ENCODE measurements around the gene HMSD. TPM values are rescaled to one million over a fixed set of nuclear protein-coding genes. Genes with fewer than 3 reads are reported as not detected.

The HMSD gene
- total RNA-seq, 1 experiment from 2014 or later = not detected

GRCh38 chr18:63906056-63906455 lies 43.0 kb upstream of the HMSD start:
- no peaks in the 10 kb centered on the region for H3K9me3 Mint-ChIP-seq (ENCODE audit: unreplicated experiment)
- H3K4me1 Mint-ChIP-seq (ENCODE audit: insufficient read depth, unreplicated experiment) = no peaks in the 10 kb centered on the region
- no peak overlapping the region for H3K4me3 Mint-ChIP-seq (ENCODE audit: unreplicated experiment)
- H3K27me3 Mint-ChIP-seq (ENCODE audit: insufficient read depth, unreplicated experiment) = no peaks in the 10 kb centered on the region
- DNase-seq (ENCODE audit: unreplicated experiment) = no peak
- TF ChIP-seq CTCF (IDR thresholded peaks at IDR 0.05; ENCODE audit: unreplicated experiment) = no peak
- no TSS peak for BruUV-seq (replicated peaks)
- intact Hi-C loops (cut with micrococcal nuclease) = no loop called here
- POLR2A ChIA-PET = interaction anchor here (0.6 kb wide), 1 partner anchor 25 kb away, joined by 3 read pairs; no protein-coding TSS in a partner anchor
- H3K27ac Mint-ChIP-seq (ENCODE audit: low read depth, unreplicated experiment) = no peak overlapping the region
- no peaks in the 10 kb centered on the region for H3K36me3 Mint-ChIP-seq (ENCODE audit: insufficient read depth, unreplicated experiment)
- CTCF ChIA-PET = interaction anchor here (2.8 kb wide), 1 partner anchor 30 kb away, joined by 14 read pairs; no protein-coding TSS in a partner anchor

GRCh38 chr18:63907664-63908063 lies 41.4 kb upstream of the HMSD start, which contains the start of gene SERPINB10:
Gene SERPINB10 (plus strand): TSS chr18:63907958. CDS start chr18:63915511, 7,553 bp downstream.
- TF ChIP-seq CTCF (IDR thresholded peaks at IDR 0.05; ENCODE audit: unreplicated experiment) = no peak
- H3K4me1 Mint-ChIP-seq (ENCODE audit: insufficient read depth, unreplicated experiment) = no peaks in the 10 kb centered on the region
- H3K27ac Mint-ChIP-seq (ENCODE audit: low read depth, unreplicated experiment) = no peak within 1 kb of the TSS
- no peaks in the 10 kb centered on the region for H3K9me3 Mint-ChIP-seq (ENCODE audit: unreplicated experiment)
- no peaks in the 10 kb centered on the region for H3K27me3 Mint-ChIP-seq (ENCODE audit: insufficient read depth, unreplicated experiment)
- no peak within 1 kb of the TSS for H3K4me3 Mint-ChIP-seq (ENCODE audit: unreplicated experiment)
- intact Hi-C loops (cut with micrococcal nuclease) = no loop called here
- POLR2A ChIA-PET = interaction anchor here (0.6 to 2.8 kb wide), 6 partner anchors 11 to 49 kb away, joined by 3 to 9 read pairs (median 3); no protein-coding TSS in a partner anchor
- H3K36me3 Mint-ChIP-seq (ENCODE audit: insufficient read depth, unreplicated experiment) = no peaks in the 10 kb centered on the region
- CTCF ChIA-PET = interaction anchor here (1.0 kb wide), 1 partner anchor 22 kb away, joined by 3 read pairs; no protein-coding TSS in a partner anchor
- no TSS peak for BruUV-seq (replicated peaks)
- no peak for DNase-seq (ENCODE audit: unreplicated experiment)

GRCh38 chr18:63908858-63909257 lies 40.2 kb upstream of the HMSD start:
- BruUV-seq (replicated peaks) = no TSS peak
- CTCF ChIA-PET = interaction anchor here (0.7 to 1.7 kb wide), 4 partner anchors 27 to 64 kb away, joined by 3 to 4 read pairs (median 3); no protein-coding TSS in a partner anchor
- intact Hi-C loops (cut with micrococcal nuclease) = no loop called here

GRCh38 chr18:63909870-63910269 lies 39.2 kb upstream of the HMSD start:
- CTCF ChIA-PET = interaction anchor here (1.2 to 1.3 kb wide), 2 partner anchors 54 to 168 kb away, joined by 3 read pairs; no protein-coding TSS in a partner anchor
- POLR2A ChIA-PET = interaction anchor here (1.4 to 2.8 kb wide), 3 partner anchors 16 to 28 kb away, joined by 3 to 9 read pairs (median 3); no protein-coding TSS in a partner anchor
- no peaks in the 10 kb centered on the region for H3K36me3 Mint-ChIP-seq (ENCODE audit: insufficient read depth, unreplicated experiment)
- no peaks in the 10 kb centered on the region for H3K27me3 Mint-ChIP-seq (ENCODE audit: insufficient read depth, unreplicated experiment)
- BruUV-seq (replicated peaks) = no TSS peak
- no peak overlapping the region for H3K4me3 Mint-ChIP-seq (ENCODE audit: unreplicated experiment)
- H3K4me1 Mint-ChIP-seq (ENCODE audit: insufficient read depth, unreplicated experiment) = no peaks in the 10 kb centered on the region
- TF ChIP-seq CTCF (IDR thresholded peaks at IDR 0.05; ENCODE audit: unreplicated experiment) = no peak
- intact Hi-C loops (cut with micrococcal nuclease) = no loop called here
- H3K27ac Mint-ChIP-seq (ENCODE audit: low read depth, unreplicated experiment) = no peak overlapping the region
- DNase-seq (ENCODE audit: unreplicated experiment) = peak; percentile 2
- no peaks in the 10 kb centered on the region for H3K9me3 Mint-ChIP-seq (ENCODE audit: unreplicated experiment)

More at GRCh38 chr18:63908858-63909257, 40.2 kb upstream of the HMSD start:
- no peak overlapping the region for H3K27ac Mint-ChIP-seq (ENCODE audit: low read depth, unreplicated experiment)
- POLR2A ChIA-PET = interaction anchor here (1.0 to 2.8 kb wide), 4 partner anchors 10 to 32 kb away, joined by 3 to 9 read pairs (median 3); no protein-coding TSS in a partner anchor
- no peaks in the 10 kb centered on the region for H3K36me3 Mint-ChIP-seq (ENCODE audit: insufficient read depth, unreplicated experiment)
- H3K4me1 Mint-ChIP-seq (ENCODE audit: insufficient read depth, unreplicated experiment) = no peaks in the 10 kb centered on the region
- H3K4me3 Mint-ChIP-seq (ENCODE audit: unreplicated experiment) = no peak overlapping the region
- no peaks in the 10 kb centered on the region for H3K27me3 Mint-ChIP-seq (ENCODE audit: insufficient read depth, unreplicated experiment)
- no peak for DNase-seq (ENCODE audit: unreplicated experiment)
- no peaks in the 10 kb centered on the region for H3K9me3 Mint-ChIP-seq (ENCODE audit: unreplicated experiment)
- no peak for TF ChIP-seq CTCF (IDR thresholded peaks at IDR 0.05; ENCODE audit: unreplicated experiment)

All from MCF 10A (cell line).